Endothelial cell of umbilical vein (primary cell): ENCODE data around the gene TLE1. TPM values are rescaled to one million over a fixed set of nuclear protein-coding genes. Genes with fewer than 3 reads are reported as not detected.

Experiments used
- BruUV-seq: library from RNA; stranded (reverse); fragments of 400-500 nt; replicated peaks from 2 replicates; lab custom pipeline; 2021; lab: Mats Ljungman, UMichigan
- CTCF ChIA-PET: fragments of 300-600, 350-600 bp; sonication (Branson Sonifier 250); formaldehyde crosslinking; loops from one replicate; lab custom pipeline; 2021; ENCODE audit warnings: antibody characterized with exemption, inconsistent platforms; lab: Charles Lee
- POLR2A ChIA-PET: fragments of 300-600, 350-600 bp; sonication (Branson Sonifier 250); formaldehyde crosslinking; loops from one replicate; lab custom pipeline; 2021; ENCODE audit warnings: antibody characterized with exemption, inconsistent platforms; lab: Charles Lee
- DNase-seq: peaks from one replicate; pipeline ENCODE4 v3.0.0-alpha.2; 2011; ENCODE audit warnings: low read depth, low spot score
- FAIRE-seq: peaks from 2 replicates; lab custom pipeline; 2011; peaks lifted over from hg19 to GRCh38; lab: Jason Lieb, UNC
- H2AFZ ChIP-seq: 2 replicates; pipeline ENCODE4 v1.6.0; 2012; ENCODE audit warnings: low read depth, low read length, control low read depth, inconsistent platforms
- H3K27ac ChIP-seq: 2 replicates; pipeline ENCODE4 v1.5.1; 2011; ENCODE audit warnings: low read depth, mild to moderate bottlenecking, control low read depth, low read length, moderate library complexity; ENCODE audit not compliant: insufficient read depth
- H3K27me3 ChIP-seq, 2 experiments: 2 replicates each; pipeline versions ENCODE4 v1.6.0 to v1.6.1; 2011; ENCODE audit warnings: low read length in 2 of 2, mixed read lengths in 1 of 2; ENCODE audit not compliant: control insufficient read depth in 2 of 2, insufficient read depth in 2 of 2
- H3K36me3 ChIP-seq, 2 experiments: 2 replicates in 1 of 2; 3 replicates in 1 of 2; pipeline ENCODE4 v1.5.1; 2011; ENCODE audit warnings: low read length in 2 of 2, mild to moderate bottlenecking in 1 of 2, moderate library complexity in 1 of 2; ENCODE audit not compliant: control insufficient read depth in 2 of 2, insufficient read depth in 2 of 2; ENCODE audit errors: extremely low read depth in 1 of 2
- H3K4me1 ChIP-seq: 3 replicates; pipeline ENCODE4 v1.5.1; 2011; ENCODE audit warnings: mild to moderate bottlenecking, low read length; ENCODE audit not compliant: control insufficient read depth, insufficient read depth; ENCODE audit errors: extremely low read depth
- H3K4me2 ChIP-seq: 2 replicates; pipeline ENCODE4 v1.6.1; 2011; ENCODE audit warnings: low read length, control low read depth, mixed read lengths; ENCODE audit not compliant: insufficient read depth
- H3K4me3 ChIP-seq, 3 experiments: fragments of 200-600 bp in 1 of 3; sonication (generic), shearing (Covaris generic) in 1 of 3; replicated peaks in 1 of 3; 2 replicates each; pipeline ENCODE4 v1.5.1; 2011 to 2016; ENCODE audit warnings: control low read depth in 3 of 3, low read length in 3 of 3, mild to moderate bottlenecking in 2 of 3, inconsistent platforms in 1 of 3, low read depth in 1 of 3, moderate library complexity in 1 of 3; ENCODE audit not compliant: insufficient read depth in 1 of 3
- H3K79me2 ChIP-seq: 2 replicates; pipeline ENCODE4 v1.6.0; 2012; ENCODE audit warnings: low read length, inconsistent platforms; ENCODE audit not compliant: control insufficient read depth, insufficient read depth
- H3K9ac ChIP-seq: replicated peaks from 2 replicates; pipeline ENCODE3; 2011; ENCODE audit warnings: low read length, control low read depth; ENCODE audit not compliant: insufficient read depth; ENCODE audit errors: extremely low read depth
- H3K9me1 ChIP-seq: replicated peaks from 3 replicates; pipeline ENCODE4 v1.6.0; 2011; ENCODE audit warnings: mild to moderate bottlenecking, low read length; ENCODE audit not compliant: control insufficient read depth, insufficient read depth; ENCODE audit errors: extremely low read depth
- H3K9me3 ChIP-seq: replicated peaks from 2 replicates; pipeline ENCODE4 v1.5.1; 2012; ENCODE audit warnings: low read length, inconsistent platforms; ENCODE audit not compliant: control insufficient read depth, insufficient read depth
- H4K20me1 ChIP-seq: replicated peaks from 2 replicates; pipeline ENCODE3; 2011; ENCODE audit warnings: mild to moderate bottlenecking, low read length; ENCODE audit not compliant: control insufficient read depth, insufficient read depth; ENCODE audit errors: extremely low read depth
- CTCF ChIP-seq, 2 donors: IDR thresholded peaks; 1 replicate in 1 of 2; 2 replicates in 1 of 2; pipeline ENCODE4 v1.5.1; 2011; ENCODE audit warnings: low read length in 2 of 2, mild to moderate bottlenecking in 2 of 2, moderate library complexity in 2 of 2, control low read depth in 1 of 2, inconsistent platforms in 1 of 2, low read depth in 1 of 2; ENCODE audit not compliant: insufficient read depth in 1 of 2; ENCODE audit errors: extremely low read depth in 1 of 2
- EZH2 ChIP-seq: IDR thresholded peaks from 2 replicates; pipeline ENCODE4 v1.6.1; 2012; ENCODE audit warnings: borderline replicate concordance, low read depth, mild to moderate bottlenecking, moderate library complexity, low read length, inconsistent platforms; ENCODE audit not compliant: severe bottlenecking
- FOS ChIP-seq: IDR thresholded peaks from 2 replicates; pipeline ENCODE4 v1.6.1; 2011; ENCODE audit warnings: mild to moderate bottlenecking, low read length, moderate library complexity, borderline replicate concordance; ENCODE audit not compliant: insufficient read depth
- GATA2 ChIP-seq: IDR thresholded peaks from 2 replicates; pipeline ENCODE4 v1.7.0; 2011; ENCODE audit warnings: low read depth, mild to moderate bottlenecking, moderate library complexity, mixed read lengths, low read length; ENCODE audit not compliant: insufficient read length, insufficient read depth
- JUN ChIP-seq: IDR thresholded peaks from 2 replicates; pipeline ENCODE4 v1.6.1; 2011; ENCODE audit warnings: borderline replicate concordance, low read depth; ENCODE audit not compliant: insufficient read length, insufficient read depth
- MAX ChIP-seq: IDR thresholded peaks from 2 replicates; pipeline ENCODE4 v1.6.1; 2011; ENCODE audit not compliant: insufficient read depth, insufficient read length
- MYC ChIP-seq: IDR thresholded peaks from one replicate; pipeline ENCODE4 v1.6.1; 2011; ENCODE audit warnings: mild to moderate bottlenecking, low read depth, low read length
- POLR2A ChIP-seq: IDR thresholded peaks from 2 replicates; pipeline ENCODE4 v1.6.1; 2012; ENCODE audit warnings: low read depth, mild to moderate bottlenecking, control low read depth, low read length
- POLR2AphosphoS5 ChIP-seq: IDR thresholded peaks from 2 replicates; pipeline ENCODE4 v1.6.1; 2012; ENCODE audit warnings: low read depth, mild to moderate bottlenecking, control low read depth, low read length, moderate library complexity; ENCODE audit not compliant: insufficient read depth
- dilution Hi-C: fragments of 300-500 bp; cut with MboI; formaldehyde crosslinking; loops from one replicate; pipeline ENCODE4 v1.15.0; 2019; ENCODE audit warnings: low sequenced_read_pairs; ENCODE audit not compliant: extremely low pct_ligation_motif_present
- intact Hi-C: fragments of 100-400 bp; cut with micrococcal nuclease; formaldehyde crosslinking; loops from one replicate; pipeline ENCODE4 v1.10.0; 2022
- polyA plus RNA-seq, 4 experiments: library from polyadenylated mRNA; depleted of rRNA in 3 of 4; stranded (reverse) in 3 of 4; unstranded in 1 of 4; fragments of >200 nt; gene quantifications; 2 replicates each; pipeline versions ENCODE4 v1.2.1 to v1.2.3, GENCODE V29; 2011 to 2012; ENCODE audit warnings: missing spikeins in 1 of 4
- total RNA-seq: library from RNA; stranded (reverse); gene quantifications from 2 replicates; pipeline ENCODE4 v1.2.3, GENCODE V29; 2021

Gene TLE1
- total and polyA plus RNA-seq, 2 donors (not counting 3 experiments of a cell fraction or from before 2014, with no cell fraction given): 55.0 to 58.2 TPM

- Histone ChIP-seq H2AFZ (no peak overlapping the region), H3K9me1 (no peaks in the 10 kb centered on the region), H3K27ac (no peak overlapping the region), H3K9me3 (no peaks in the 10 kb centered on the region), H3K9ac (no peak overlapping the region), H4K20me1 (no peaks in the 10 kb centered on the region), H3K4me1 (peaks cover 21% of the 10 kb centered on the region), H3K27me3 (no peaks in the 10 kb centered on the region), H3K4me3 (no peak overlapping the region), H3K4me2 (no peak overlapping the region), H3K36me3 (peaks cover 3 to 8% of the 10 kb centered on the region in 2 experiments), H3K79me2 (no peaks in the 10 kb centered on the region)
- no TSS peak for BruUV-seq
- no peak for TF ChIP-seq GATA2
- TF ChIP-seq POLR2A: no peak
- no peak for TF ChIP-seq EZH2
- no peak for TF ChIP-seq JUN
- TF ChIP-seq MYC: no peak
- no peak for TF ChIP-seq POLR2AphosphoS5
- no peak for TF ChIP-seq MAX
- no peak for TF ChIP-seq CTCF (IDR thresholded peaks at IDR 0.05; ENCODE audit: extremely low read depth in 1 of 2, insufficient read depth in 1 of 2, low read depth in 1 of 2, low read length in 2 of 2)
- TF ChIP-seq FOS: no peak
- intact Hi-C loops: loop anchor here (10.0 kb wide), 1 partner anchor 1295 kb away; no protein-coding TSS in a partner anchor
- no peak for DNase-seq
- dilution Hi-C loops: no loop called here
- POLR2A ChIA-PET: no interaction called here
- CTCF ChIA-PET: interaction anchor here (0.6 to 1.2 kb wide), 2 partner anchors 46 to 67 kb away, joined by 3 read pairs; no protein-coding TSS in a partner anchor
- FAIRE-seq: no peak
Observed at GRCh38 chr9:81589819-81590218, 99.5 kb downstream of the TLE1 start.
